Activated CD4-positive, alpha-beta T cell treated with anti-CD3 and anti-CD28 coated beads, Interleukin-2, amount 50 U/mL, for 24 hours (primary cell): ENCODE measurements around the gene KCTD5.
"Not testable (repeated sequence)": the region's sequence is repeated elsewhere in the genome, so short reads cannot be mapped to it uniquely, and the experiment has no call there.

Source experiments
- DNase-seq, 2 donors: peaks; one replicate each; pipeline ENCODE4 v3.0.0-alpha.2; 2020; ENCODE audit warnings: low read depth in 1 of 2, low spot score in 1 of 2

The KCTD5 gene

GRCh38 chr16:2682209-2683021 lies at the start of gene KCTD5:
KCTD5 (plus strand) TSS chr16:2682523; CDS start chr16:2682549, 26 bp downstream.
- peak; percentile 97 to 98 for DNase-seq

- peak in 1 of 2 donors; percentile 33 for DNase-seq
Measured at GRCh38 chr16:2639071-2639721, 43.1 kb upstream of the KCTD5 start.

GRCh38 chr16:2639722-2640072 lies 42.6 kb upstream of the KCTD5 start:
- not testable (repeated sequence) for DNase-seq

GRCh38 chr16:2642561-2642960 lies 39.8 kb upstream of the KCTD5 start:
- not testable (repeated sequence) for DNase-seq

GRCh38 chr16:2644754-2645453 lies 37.4 kb upstream of the KCTD5 start:
- not testable (repeated sequence) for DNase-seq

- DNase-seq, result not testable (repeated sequence)
Measured at GRCh38 chr16:2651268-2651871, 31.0 kb upstream of the KCTD5 start.

GRCh38 chr16:2653915-2654314 lies 28.4 kb upstream of the KCTD5 start:
- not testable (repeated sequence) for DNase-seq

GRCh38 chr16:2654949-2655348 lies 27.4 kb upstream of the KCTD5 start:
- not testable (repeated sequence) for DNase-seq

- no peak for DNase-seq
Measured at GRCh38 chr16:2656985-2657384, 25.3 kb upstream of the KCTD5 start.

GRCh38 chr16:2657803-2658202 lies 24.5 kb upstream of the KCTD5 start:
- DNase-seq, result not testable (repeated sequence)

GRCh38 chr16:2659560-2659959 lies 22.8 kb upstream of the KCTD5 start:
- not testable (repeated sequence) for DNase-seq

- DNase-seq, result not testable (repeated sequence)
Measured at GRCh38 chr16:2660014-2660662, 22.2 kb upstream of the KCTD5 start.

- not testable (repeated sequence) for DNase-seq
Measured at GRCh38 chr16:2660755-2661373, 21.5 kb upstream of the KCTD5 start.

GRCh38 chr16:2663553-2664546 lies 18.5 kb upstream of the KCTD5 start:
- peak in 1 of 2 donors; percentile 32 for DNase-seq

- DNase-seq, result no peak
Measured at GRCh38 chr16:2664574-2664982, 17.7 kb upstream of the KCTD5 start.

GRCh38 chr16:2666671-2667070 lies 15.7 kb upstream of the KCTD5 start:
- DNase-seq, result not testable (repeated sequence)

- DNase-seq, result not testable (repeated sequence)
Measured at GRCh38 chr16:2669587-2669986, 12.7 kb upstream of the KCTD5 start.

- peak in 1 of 2 donors; percentile 51 for DNase-seq
Measured at GRCh38 chr16:2670017-2670416, 12.3 kb upstream of the KCTD5 start.

GRCh38 chr16:2671193-2671592 lies 11.1 kb upstream of the KCTD5 start:
- DNase-seq, result not testable (repeated sequence)
